ENCODE measurements around the gene SLC24A3.

The SLC24A3 gene

DNA sequence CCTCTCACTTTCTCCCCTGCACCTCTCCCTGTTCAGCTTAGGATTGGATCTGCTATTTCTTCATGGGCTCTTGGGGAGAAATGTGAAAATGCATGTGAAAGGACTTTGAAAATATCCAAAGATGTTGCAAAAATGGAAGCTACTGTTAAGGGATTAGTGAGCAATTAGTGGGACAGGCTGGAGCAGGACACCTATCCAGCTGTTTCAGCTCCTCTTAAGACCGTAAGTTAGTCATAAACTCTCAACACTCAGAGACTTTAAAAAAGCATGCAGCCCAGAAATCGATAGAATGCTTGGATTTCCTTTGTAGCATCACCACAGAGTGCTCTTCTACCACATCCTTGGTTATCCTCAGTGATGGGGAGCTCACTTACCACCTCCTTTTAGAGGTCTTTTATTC, 88.7 kb downstream of the SLC24A3 start:
- DNase-seq = no peak

DNA sequence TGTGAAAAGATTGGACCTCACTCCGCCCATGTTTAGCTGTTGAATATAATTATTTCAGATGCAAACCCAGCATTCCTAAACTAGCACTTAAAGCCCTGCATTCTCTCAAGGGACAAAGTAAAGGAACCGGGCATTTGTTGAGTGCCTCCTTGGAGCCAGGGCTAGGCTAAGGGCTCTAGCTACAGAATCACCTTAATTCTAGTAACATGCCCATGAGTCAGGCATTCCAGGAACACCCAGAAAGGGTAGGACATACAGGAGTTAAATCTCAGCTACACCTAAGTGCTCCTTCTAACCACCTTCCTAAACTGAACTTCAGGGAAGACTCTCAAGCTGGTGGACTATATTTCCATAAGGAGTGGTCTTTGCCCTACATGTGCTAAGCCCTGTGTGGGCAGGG, 89.4 kb downstream of the SLC24A3 start:
- no peak for DNase-seq

DNA sequence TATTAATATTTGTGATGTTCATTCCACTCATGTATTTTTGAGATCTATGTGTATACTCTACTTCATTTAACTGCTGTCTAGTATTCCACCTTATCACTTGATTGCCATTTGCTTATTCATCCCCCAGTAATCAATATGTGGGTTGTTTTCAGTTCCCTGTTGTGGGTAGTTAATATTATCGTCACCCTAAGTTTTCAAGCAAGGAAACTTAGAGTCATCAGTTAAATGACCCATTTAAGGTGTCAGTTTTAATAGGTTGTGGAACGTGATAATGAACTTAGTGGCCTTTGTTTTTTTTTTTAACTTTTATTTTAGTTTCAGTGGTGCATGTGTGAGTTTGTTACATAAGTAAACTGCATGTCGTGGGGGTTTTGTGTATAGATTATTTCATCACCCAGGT, 90.3 kb downstream of the SLC24A3 start:
- DNase-seq = no peak

DNA sequence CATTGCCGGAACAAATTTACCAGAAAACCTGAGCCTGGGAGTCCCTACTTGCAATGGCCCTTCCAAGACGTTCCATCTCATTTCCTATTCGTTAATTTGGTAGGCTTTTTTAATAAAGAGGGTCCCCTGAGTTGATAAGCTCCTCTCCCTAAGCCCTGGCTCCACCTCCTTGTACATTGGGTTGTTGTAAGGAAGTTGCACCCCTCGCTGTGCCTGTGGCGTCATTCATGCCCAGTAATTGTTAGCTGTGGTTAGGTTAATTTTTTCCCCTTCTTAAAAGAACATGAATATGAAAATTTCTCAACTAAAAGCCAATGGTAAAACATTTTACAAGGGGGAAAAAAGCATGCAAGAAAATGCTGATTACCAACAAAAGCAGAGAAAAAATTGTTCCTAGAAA, 91.9 kb downstream of the SLC24A3 start:
- DNase-seq = no peak

DNA sequence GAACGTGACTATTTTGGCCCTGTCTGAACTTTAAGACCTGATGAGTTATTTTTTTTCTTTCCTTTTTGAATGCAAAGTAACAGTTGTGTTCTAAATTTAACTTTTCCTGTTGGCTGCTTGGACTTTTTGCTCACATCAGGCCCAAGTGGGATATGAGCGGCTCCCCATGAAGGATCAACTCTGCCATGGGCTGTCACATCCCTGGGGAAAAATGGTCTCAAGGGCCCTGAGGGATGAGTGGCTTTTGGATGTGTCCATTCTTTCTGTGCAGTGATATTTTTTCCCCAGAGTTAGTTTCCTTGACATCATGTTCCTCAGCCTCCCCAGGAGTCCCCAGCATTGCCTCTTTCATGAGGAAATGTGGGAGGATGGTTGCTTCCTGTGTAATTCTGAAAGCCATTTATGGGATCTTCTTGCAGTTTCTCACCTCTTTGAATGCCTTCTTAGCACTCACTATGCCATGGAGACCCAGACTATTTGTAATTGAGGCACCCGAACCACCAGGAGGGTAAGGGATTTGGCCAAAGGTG, 92.5 kb downstream of the SLC24A3 start:
- no peak for DNase-seq

DNA sequence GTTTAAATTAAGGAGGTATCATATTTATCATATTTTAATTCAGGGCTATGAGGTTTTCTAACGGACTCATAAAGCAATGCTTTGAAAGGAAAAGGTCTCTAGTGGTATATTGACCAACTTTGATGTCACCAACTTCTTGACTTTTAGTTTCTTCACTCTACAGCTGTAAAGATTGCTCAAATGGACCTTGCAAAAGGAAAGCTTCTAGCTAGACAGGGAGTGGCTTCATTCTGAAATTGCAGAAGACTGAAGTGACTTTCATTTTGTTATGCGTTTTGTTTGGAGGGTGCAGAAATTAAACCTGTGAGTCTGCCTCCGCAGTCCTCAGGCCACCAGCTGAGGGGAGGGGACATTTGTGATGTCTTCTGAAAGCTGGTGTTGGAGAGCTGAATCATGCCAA, 95.7 kb downstream of the SLC24A3 start:
- DNase-seq = no peak

DNA sequence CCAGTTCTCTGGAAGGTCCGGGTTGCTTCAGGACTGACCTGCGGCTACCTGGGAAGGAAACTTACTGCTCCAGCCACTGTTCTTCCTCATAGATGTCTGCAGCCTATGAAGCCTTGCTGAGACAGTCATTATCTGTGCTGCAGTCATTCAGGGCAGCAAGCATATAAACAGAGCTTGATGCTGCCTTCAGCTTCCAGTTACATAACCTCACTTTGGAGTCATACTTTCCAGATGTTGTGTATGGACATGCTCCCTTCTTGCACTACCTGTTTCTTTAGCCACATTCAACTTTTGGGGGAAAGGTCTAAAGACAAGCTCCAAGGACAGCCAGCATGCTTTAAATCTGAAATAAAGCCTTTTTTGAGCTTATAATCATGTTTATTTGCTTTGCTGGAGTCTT, 98.1 kb downstream of the SLC24A3 start:
- DNase-seq = no peak

DNA sequence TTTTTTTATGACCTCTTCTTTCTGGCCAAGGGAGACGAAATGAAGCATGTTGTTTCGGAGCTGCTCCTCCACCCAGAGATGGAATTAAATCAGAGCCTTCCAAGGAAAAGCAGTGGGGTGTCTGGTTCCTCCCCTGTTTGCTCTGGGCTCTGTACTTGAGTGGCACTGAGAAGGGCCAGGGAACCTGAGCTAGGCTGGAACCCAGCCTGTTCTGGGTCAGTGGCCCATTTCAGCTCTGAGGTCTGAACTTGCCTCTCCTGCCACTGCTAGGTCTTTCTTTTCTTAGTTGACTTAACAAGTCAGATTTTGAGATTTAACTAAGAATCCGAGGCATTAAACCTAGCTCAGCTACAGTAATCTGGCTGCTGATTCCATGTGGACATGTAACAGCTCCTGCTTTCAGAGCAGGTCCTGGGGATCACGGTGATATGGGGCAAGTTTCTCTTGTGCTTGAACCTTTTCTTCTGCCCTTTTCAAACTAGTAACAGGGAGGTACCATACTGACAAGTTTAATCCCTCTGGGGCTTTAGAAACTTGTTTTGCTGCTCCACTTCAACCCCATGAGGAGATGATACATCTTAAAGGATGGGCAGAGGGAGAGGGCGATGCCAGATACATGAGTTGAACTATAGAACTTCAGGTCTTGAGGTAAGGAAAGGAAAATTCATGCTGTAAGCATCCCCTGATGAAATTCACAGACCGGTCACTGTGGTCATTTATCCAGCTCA, 101.1 kb downstream of the SLC24A3 start:
- no peak for DNase-seq

DNA sequence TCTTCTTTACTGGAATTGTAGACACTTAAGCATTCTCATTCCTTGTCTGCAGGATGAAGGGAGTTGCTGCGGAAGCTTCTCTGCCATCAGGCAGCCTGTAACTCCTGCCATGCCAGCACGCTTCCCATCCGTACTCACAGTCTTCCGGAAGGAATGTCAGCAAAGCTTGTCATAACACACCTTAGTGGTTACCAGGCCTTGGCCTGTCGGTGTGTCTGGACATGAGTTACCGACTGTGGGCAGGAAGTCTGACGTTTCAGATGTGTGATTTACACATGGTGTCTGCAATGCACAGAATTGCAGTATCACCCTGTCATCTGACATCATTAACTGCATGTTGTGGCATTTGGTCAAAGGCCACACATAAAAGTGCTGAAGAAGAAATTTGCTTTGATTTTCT, 102.2 kb downstream of the SLC24A3 start:
- DNase-seq = no peak

DNA sequence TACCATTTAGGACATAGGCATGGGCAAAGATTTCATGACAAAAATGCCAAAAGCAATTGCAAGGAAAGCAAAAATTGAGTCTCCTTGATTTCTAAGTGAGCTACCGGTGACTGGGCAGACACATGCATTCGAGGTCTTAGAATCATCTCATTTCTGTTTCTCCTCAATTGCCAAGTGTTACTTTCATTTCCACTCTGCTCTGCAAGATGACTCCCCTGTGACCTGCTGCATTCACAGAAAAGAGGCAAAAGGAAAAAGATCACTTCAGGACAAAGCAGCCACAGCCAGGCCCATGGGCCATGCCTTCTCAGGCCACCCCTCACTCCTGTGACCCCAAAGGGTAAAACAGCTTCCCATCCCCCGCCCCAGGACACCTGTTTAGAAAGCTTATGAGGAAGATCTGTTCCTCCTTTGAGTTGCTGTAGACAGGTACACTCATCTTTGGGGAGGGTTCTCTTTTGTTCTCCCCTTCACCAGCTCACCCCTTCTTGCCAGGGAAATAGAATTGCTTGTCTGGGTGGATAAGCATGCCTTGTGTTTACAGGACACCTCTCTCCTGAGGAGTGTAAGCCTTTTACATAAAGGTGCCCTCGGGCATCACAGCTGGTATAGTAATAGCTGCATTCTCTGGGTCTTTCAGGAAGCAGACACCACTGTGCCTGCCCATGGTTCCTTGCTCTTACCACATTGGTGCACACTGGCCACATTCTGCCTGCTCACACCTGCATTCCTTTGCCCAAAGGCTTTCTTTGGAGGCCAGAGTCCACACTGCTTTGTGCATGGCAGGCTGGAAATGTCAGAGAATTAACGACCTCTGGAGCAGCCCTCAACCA, 105.0 kb downstream of the SLC24A3 start:
- DNase-seq = no peak

DNA sequence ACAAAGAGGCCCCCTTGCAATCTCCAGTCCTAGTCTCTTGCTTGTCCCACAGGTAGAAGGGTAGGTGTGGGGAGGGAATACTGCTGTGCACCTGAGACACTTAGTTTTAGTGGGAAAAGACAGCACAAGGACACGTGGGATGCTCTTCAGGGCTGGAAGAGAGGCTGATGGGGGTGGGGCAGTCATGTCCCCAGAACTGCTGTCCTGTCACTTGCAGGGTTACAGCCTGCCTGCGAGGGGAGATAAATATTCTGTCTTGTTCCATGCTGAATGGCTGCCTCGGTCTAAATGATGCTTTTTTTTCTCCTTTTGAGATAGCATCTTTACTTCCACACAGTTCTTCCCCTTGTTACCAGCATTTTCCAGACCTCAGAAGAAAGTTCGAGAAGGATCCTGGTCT, 106.2 kb downstream of the SLC24A3 start:
- DNase-seq = no peak

DNA sequence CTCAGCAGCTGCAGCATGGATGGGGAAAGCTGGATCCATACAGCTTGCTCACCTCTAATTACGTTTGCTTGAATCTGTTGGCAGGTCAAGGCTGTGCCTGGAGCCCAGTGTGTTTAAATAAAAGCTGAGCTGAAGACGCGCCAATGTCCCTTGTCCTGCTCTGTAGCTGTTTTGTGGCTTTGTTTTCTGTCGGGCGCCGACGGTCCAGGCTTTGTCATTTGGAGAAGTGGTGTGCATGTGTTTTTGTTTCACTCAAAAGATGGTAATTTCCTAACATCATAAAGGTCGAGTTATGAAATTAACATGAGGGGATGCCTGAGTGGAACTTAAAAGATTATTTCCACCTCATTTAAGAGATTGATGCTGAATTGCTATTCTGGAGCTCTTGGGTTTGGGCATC, 107.6 kb downstream of the SLC24A3 start:
- no peak for DNase-seq

DNA sequence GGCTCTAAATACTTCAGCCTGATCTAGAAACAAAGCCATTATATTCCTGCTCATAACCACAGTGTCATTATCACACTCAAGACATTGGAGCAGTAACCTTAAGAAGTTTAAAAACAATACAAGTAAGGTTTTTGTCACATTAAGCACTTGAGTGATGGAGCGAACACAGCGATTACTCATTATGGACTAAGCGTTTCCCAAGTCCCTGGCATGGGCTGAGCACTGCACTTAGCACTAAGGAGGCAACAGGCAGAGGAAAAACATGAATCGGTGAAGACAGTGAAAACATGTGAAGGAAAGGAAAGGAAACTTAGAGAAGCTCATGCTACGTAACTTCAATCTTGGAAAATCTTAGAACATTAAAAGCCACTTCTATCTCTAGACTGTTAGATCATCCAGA, 108.7 kb downstream of the SLC24A3 start:
- DNase-seq = no peak

DNA sequence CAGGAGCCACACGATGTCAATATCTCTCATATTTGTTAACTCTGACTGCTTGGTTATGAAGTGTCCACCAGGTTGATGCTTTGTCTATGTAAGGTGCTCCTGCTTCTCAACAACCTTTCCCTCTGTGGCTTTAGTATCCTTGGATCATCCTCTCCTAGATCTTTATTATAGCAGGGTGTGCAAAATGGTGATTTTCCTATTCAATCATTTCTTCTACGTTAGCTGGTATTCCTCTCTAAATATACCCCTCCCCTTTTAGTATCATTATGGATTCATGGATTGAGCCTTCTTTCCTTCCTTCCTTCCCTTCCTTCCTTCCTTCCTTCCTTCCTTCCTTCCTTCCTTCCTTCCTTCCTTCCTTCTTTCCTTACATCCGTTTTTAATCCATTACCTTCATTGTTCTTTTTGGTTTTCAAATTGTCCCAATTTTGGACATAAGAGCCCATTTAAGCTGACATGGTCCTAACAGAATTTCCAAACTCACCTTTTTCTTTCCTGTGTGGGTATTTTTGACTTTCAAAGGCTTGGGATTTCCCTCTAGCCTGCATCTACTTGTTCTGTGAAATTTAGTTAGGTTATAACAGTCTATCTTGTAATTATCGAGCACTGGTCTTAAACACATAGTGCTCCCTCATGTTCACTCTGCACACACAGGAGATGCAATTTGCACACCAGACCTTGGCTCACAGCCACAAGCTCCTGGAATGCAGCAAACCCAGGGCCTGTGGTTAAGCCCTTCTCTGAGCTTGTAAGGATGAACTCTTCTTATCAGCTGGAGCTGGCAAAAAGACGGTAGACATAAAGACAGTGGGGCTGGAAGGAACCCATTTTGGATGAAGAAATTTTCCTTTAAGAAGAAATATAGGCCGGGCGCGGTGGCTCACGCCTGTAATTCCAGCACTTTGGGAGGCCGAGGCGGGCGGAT, 109.9 kb downstream of the SLC24A3 start:
- DNase-seq = no peak

DNA sequence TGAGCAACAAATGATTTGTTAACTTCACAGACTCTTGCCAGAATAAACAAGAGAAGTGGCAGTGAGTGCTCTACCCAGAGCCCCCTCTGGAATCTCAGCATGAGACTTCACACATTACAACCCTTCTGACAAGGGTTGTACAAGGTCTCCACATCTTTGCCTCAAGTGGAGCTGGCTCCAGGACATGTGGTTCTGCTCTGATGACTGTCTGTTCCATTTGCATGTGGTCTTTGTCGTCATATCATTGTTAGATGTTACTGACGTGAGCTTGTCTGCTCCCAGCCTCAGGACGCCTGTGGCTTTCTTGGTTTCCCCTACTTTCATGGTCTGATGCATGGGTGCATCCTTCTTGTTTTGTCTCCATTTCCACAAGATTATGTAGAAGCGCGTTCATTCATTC, 115.0 kb downstream of the SLC24A3 start:
- no peak for DNase-seq

DNA sequence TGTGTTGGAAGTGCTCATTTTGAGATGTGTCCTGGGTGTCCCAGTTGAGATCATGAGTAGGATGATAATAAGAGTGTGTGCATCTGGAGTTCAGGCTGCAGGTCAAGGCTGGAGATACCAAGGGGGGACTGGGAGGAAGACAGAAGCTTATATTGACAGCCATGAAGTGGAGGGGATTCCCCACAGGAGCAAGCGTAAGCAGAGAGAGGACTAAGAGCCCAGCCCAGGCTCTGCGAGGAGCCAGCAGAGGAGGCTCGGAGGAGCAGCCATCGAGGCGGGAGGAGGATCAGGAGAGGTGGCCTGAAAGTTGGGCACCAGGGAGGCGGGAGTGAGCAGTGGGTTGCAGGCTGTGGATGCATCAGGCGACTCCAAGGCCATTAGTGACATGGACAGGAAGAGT, 116.2 kb downstream of the SLC24A3 start:
- DNase-seq = no peak

DNA sequence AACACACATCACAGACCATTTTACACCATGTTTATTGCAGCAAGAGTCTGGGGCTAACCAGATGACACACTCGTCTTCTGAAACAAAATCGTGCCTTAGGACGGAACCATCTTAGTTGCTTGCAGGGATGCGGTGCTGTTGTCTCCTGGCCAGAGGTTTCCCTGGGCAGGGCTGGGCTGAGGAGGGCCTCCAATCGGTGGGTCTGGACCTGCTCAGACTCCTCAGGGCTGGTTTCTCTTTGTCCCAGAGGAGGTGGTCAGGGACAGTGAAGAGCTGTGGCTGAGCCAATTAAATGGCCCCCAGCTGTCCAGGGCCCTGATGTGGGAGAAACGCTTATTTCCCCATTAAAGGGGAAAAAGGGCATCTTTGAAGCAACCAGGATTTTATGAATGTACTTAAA, 117.6 kb downstream of the SLC24A3 start:
- DNase-seq = no peak

DNA sequence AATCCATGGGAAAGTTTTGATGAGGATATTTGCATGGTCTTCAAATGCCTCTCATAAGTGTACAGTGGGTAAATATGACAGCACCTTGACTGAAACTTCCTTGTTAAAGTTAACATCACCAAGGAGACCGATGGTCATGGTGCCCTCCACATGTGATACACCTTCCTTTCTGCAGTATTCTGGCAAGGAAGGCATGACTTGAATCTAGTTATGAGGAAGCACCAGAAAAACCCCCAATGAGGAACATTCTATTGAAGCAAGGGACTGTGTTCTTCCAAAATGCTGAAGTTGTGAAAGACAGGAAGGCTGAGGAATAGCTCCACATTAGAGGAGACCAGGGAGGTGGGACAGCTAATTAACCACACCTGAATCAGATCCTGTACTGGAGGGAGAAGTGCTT, 118.3 kb downstream of the SLC24A3 start:
- DNase-seq = no peak

DNA sequence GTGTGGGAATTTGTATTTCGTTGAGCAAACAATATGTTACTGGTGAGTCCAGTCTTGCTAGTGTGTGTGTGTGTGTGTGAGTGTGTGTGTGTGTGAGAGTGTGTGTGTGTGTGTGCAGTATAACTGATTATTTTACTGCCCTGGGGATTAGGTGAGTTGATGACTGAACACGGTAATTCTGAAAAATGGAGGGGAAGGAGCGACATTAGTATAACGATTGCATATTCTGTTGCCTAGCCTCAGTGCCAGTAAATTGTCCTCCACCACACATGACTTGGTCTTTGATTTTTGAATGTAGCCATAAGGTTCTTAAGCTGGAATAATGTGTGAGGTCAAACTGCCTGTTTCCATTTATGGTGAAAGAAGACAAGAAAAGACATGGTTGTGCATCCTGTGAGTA, 121.1 kb downstream of the SLC24A3 start:
- DNase-seq = no peak

DNA sequence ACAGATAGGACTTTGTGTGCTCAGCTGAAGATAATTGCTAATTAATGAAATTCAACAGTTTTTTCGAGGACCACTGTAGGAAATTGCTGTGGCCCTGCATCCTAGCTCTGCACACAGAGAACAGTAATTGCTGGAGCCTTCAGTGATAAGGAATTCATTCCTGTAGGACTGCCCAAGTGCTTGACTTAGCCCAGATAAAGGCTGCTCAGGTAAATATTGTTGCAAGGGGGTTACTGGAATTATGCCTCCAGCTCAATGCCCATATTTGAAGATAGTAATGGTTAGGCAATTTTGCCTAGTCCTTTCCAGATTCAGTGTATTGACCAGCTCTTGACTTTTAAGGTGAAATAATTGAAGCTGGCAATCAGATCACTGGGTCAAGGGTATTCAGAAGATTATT, 122.9 kb downstream of the SLC24A3 start:
- DNase-seq = no peak

DNA sequence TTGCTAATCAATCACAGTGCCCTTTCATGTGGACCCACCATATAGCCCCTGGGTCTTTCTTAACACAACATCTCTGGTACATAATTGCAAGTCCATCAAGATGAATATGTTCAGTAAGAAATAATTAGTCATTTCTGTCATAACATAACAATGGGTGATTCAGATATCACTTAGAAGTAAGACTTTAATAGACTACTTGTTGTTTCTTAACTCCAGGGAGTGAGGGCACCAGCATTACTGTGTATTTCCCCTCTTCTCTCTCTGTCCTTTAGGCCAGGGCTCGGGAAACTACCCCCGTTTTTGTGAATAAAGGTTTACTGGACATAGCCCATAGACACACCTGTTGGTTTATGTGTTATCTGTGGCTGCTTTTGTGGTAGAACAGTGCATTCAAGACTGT, 123.5 kb downstream of the SLC24A3 start:
- DNase-seq = no peak

DNA sequence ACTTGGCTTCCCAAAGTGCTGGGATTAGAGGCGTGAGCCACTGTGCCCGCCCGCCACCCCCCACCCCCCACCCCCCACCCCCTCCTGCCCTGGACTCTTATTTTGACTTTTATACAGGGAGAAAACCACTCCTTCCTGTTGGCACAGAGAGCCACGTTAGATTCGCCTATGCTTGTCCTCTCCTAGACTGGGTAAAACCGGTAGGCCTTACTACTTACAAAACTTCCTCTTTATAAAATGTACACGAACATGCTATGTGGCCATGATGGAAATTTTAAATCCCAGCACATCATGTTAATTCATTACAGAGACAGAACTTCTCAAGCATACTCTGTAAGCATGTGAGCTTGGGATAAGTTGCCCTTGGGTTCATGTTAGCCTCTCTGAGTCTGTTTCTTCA, 124.2 kb downstream of the SLC24A3 start:
- DNase-seq = no peak
